ENCODE measurements around the gene DSPP.
"Not testable (repeated sequence)": the region's sequence is repeated elsewhere in the genome, so short reads cannot be mapped to it uniquely, and the experiment has no call there.

The DSPP gene

DNA sequence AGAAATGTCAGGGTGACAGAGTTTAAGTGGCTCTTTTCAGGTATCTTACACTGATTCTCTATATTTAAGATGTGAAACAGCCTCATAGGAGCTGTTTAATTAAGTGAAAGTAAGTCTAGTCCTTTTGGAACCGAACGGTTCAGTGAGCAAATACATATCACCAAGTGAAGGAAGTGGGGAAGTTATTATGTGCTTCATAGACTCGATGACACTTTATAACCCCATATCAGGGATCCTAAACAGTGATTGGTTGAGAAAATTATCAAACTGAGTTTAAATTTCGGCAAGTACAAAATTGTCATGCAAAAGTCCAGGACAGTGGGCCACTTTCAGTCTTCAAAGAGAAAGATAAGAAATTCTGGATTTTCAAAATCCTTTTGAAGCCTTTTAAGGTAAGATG, at the start of gene DSPP:
Gene DSPP (plus strand): TSS at position 301 of the 400 bp plus-strand sequence. CDS start 2,380 bp downstream, outside the sequence.
- no peak for DNase-seq

DNA sequence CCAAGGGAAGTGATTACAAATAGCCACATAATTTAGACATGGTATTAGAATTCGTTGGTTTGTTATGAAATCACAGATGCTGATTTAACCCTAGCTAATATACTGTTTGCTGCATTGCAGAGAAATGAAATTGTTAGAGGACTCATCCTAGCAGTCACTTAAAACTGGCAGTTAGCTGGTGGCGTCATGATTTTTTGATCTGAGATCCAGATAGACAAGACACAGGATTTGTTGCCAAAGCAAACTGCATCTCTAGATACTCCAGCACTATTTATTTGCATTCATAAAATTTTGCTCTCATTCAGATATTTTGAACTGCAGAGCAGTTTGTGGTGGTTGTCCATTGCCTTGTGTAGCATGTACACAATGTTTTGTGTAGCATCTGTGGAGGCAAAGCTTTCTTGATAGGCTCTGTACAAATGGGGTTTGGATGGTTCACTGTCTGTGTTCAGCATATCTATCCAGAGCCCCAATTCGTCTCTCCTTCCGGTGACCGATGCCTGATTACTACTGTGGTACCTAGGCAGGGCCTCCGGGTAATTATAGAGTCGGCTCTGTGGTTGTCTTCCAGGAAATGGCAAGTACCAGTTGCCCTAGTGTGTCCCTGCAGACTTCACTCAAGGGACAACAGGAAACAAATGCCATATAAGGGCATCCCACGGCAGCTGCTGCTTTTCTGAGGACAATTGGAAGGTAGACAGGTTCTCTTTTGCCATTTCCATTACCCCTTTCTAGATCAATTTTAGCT, 49.1 kb upstream of the DSPP start:
- DNase-seq, result peak; percentile 55 to 63

- no peak for DNase-seq
These were observed 47.5 kb upstream of the DSPP start for GRCh38 chr4:87560802-87561201.

GRCh38 chr4:87565746-87566145, 42.6 kb upstream of the DSPP start:
- no peak for DNase-seq

- no peak for DNase-seq
These were observed 42.1 kb upstream of the DSPP start for GRCh38 chr4:87566276-87566675.

DNA sequence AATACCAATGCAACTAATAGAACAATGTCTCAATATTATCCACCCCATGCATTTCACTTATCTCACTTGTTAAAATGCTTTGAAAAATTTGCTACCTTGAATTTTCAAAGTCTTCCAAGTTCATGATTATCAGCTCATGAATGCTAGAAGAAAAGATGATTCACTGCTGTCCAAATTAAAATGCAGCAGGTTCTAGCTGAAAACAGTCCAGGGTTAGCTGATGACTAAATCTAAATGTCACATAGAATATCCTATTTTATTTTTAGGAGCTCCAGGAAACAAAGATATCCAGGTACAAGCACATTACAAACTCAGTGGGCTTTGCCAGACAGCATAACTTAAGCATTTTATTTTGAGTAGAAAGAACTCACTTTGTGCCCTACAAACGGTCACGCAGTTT, 41.1 kb upstream of the DSPP start:
- no peak for DNase-seq

- DNase-seq, result no peak
These were observed 38.0 kb upstream of the DSPP start for GRCh38 chr4:87570290-87570805.

DNA sequence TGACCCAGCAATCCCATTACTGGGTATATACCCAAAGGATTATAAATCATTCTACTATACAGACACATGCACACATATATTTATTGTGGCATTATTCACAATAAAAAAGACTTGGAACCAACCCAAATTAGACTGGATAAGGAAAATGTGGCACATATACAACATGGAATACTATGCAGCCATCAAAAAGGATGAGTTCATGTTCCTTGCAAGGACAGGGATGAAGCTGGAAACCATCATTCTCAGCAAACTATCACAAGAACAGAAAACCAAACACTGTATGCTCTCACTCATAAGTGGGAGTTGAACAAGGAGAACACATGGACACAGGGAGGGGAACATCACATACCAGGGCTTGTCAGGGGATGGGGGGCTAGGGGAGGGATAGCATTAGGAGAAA, 34.0 kb upstream of the DSPP start:
- not testable (repeated sequence) for DNase-seq

DNA sequence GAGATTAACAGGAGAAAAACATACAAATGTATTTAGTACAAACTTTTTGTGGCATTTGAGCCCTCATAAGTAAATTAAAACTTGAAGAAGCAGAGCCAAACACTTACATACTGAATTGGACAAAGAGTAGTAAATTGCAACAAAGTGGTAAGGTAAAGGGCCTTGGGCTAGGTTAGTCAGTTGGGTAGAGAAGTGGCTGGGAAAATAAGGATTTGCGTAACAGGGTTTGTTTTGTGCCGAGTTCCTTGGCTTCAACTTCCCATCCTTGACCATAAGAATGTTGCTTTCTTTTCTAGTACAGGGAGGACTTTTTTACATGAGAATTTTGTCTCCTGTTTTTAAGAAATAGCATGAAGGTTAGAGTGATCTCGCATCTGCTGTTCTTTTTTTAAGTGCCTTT, 33.3 kb upstream of the DSPP start:
- DNase-seq, result no peak

DNA sequence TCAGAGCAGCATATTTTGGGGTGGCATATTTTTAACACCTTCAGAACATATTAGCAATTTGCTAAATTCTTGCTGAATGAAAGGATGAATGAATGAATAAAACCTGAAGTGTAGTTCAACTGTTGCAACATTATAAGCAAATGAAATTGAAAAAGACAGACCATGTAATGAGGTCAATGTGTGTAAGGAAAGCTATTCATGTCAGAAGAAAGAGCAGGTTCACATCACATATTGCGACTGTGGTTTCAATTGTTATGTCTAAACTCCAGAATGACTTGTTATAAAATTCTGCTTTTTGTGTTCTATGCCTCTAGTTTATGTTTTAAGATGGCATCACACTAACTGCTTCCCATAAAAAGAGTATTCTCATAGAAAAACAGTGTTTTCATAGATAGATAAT, 32.9 kb upstream of the DSPP start:
- DNase-seq, result no peak

GRCh38 chr4:87575983-87576382, 32.3 kb upstream of the DSPP start:
- no peak for DNase-seq

GRCh38 chr4:87579478-87579877, 28.9 kb upstream of the DSPP start:
- DNase-seq, result no peak

- no peak for DNase-seq
These were observed 28.3 kb upstream of the DSPP start for GRCh38 chr4:87580057-87580456.

GRCh38 chr4:87584222-87584908, 24.0 kb upstream of the DSPP start:
- no peak for DNase-seq

- DNase-seq, result no peak
These were observed 18.8 kb upstream of the DSPP start for GRCh38 chr4:87589531-87589930.

GRCh38 chr4:87592124-87592523, 16.2 kb upstream of the DSPP start:
- DNase-seq, result no peak

DNA sequence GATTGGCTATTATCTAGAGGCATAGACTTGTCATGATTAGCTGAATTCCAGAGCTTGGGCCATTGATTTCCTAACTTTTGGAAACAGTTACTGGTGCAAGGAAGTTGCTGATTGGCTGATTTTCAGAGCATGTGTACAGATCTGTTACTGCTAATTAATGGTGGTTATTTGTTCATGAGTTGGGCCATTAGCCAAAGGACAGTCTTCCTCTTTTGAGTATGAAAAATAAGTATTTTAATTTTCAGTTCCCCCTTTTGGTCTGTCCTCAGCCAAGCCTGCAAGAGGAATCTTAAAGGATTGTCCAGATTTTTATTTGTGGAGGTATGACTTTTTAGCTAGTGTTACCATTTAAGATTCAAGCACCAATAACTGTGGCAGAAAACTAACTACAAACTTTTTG, 7.0 kb upstream of the DSPP start:
- no peak for DNase-seq

- no peak for DNase-seq
These were observed 6.1 kb downstream of the DSPP start for GRCh38 chr4:87614292-87614890.

- no peak for DNase-seq
These were observed 7.9 kb downstream of the DSPP start for GRCh38 chr4:87616268-87616667.

DNA sequence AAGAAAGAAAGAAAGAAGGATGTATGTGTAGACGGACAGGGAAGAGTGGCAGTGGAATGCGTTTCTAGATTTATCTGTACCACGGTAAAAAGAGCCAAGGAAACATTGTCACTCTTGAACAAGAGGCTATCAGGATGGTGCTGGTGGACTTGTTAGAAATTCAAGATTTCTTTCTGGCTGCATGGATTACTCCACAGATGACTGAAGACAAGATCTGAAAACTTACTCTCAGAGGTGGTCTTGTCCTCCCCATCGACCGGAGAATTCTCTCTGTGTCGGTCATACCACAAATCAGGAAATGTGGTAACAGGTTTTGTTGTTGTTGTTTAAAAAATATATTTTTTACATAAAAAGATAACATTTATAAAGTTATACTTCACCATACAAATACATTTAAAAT, 11.8 kb downstream of the DSPP start:
- DNase-seq, result no peak

DNA sequence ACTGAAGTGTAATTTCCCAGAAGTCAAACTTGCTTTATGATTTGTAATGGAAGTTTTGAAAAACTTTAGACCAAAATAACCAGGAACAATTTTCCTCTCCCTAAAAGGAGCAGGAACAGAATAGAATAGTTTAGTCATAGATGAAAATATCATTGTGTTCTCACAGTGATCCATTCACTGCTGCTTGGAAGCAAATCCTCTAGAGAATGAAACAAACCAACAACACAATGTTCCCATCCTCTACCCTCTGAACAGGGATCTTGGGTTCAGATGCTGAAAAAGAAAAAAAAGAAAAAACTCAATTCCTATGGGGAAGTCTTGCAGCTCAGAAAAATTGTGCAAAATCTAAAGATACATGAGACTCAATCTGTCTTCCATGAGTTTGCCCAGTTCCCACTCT, 12.2 kb downstream of the DSPP start:
- no peak for DNase-seq

DNA sequence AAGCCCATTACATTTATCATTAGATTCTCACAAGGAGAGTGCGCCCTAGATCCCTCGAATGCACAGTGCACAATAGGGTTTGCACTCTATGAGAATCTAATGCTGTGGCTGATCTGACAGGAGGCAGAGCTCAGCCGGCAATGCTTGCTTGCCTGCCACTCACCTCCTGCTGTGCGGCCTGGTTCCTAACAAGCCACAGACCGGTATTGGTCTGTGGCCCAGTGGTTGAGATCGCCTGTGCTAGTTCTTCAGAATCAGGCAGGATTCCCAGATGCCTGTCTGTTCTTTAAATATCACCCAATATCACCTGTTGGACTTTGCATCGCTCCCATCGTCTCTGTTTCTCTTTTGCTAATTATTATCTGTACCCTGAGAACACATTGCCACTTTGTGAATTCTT, 14.0 kb downstream of the DSPP start:
- no peak for DNase-seq

DNA sequence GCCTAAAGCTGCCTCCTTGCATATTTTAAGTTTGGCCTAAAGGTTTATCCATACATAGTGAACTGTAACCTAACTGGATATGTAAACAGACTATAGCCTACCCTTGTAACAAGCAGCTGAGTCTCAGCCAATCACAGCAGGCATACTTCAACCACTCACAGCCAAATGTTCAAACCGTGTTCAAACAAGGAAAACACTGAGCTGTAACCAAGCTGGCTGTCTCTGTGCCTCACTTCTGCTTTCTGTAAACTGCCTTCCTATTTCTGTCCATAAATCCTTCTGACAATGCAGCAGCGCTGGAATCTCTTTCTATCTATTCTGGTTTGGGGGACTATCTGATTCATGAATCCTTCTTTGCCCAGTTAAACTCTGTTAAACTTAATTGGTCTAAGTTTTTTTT, 16.4 kb downstream of the DSPP start:
- no peak for DNase-seq

DNA sequence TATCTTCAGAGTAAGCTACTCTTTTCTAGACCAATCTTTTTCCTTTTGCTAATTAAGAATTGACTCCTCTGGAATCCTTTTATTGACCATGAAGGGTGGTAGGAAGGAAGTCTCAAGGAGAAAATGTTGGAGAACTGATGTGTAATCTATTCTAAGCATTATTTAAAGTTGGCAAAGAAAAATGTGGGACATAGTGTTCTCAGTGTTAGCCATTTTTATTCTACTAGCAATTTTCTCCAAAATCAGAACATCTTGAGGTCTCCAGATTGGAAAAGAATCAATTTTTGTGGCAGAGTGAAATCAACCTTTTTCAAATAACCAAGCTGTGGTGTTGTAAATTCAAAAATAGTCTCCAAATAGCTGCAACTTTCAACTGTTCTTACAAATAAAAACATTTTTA, 23.3 kb downstream of the DSPP start:
- no peak for DNase-seq

All from CD4-positive, alpha-beta T cell treated with Interleukin-4 for 1 hour (primary cell).